Transverse colon (tissue), 3 donors: ENCODE data around the gene C1QL4.
"Not testable (repeated sequence)": the region's sequence is repeated elsewhere in the genome, so short reads cannot be mapped to it uniquely, and the experiment has no call there.

Experiments used
- CTCF ChIP-seq, 5 experiments: fragments of 200-600 bp in 3 of 5; fragments of 450-650 bp in 2 of 5; sonication (generic) in 3 of 5; IDR thresholded peaks; 1 replicate in 2 of 5; 2 replicates in 3 of 5; pipeline ENCODE4 v1.5.1; 2016 to 2017; ENCODE audit warnings: antibody characterized with exemption in 5 of 5, inconsistent platforms in 3 of 5, mild to moderate bottlenecking in 2 of 5, moderate library complexity in 1 of 5
- POLR2A ChIP-seq: fragments of 450-650 bp; IDR thresholded peaks from one replicate; pipeline ENCODE4 v1.6.1; 2016; ENCODE audit warnings: antibody characterized with exemption, mild to moderate bottlenecking, moderate library complexity

DNA sequence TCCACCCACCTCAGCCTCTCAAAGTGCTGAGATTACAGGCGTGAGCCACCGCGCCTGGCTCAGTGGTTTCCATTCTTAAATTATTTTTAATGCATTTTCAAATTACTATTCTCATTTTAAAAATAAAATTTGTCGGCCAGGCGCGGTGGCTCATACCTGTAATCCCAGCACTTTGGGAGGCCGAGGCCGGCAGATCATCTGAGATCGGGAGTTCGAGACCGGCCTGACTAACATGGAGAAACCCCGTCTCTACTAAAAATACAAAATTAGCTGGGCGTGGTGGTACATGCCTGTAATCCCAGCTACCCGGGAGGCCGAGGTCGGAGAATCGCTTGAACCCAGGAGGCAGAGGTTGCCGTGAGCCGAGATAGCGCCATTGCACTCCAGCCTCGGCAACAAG lies 3.2 kb downstream of the C1QL4 start:
- not testable (repeated sequence) for TF ChIP-seq POLR2A; CTCF (IDR thresholded peaks at IDR 0.05)
